HG02943 (cell line): ENCODE measurements around the gene PRDX5.

Source experiments
- ATAC-seq: cut with Tn5 transposase; IDR thresholded peaks from one replicate; pipeline ENCODE4 v1.9.1; 2021; ENCODE audit warnings: mild to moderate bottlenecking, low read depth, moderate library complexity; ENCODE audit not compliant: unreplicated experiment

Gene PRDX5

GRCh38 chr11:64342869-64343745 is 25.2 kb downstream of the PRDX5 start:
- ATAC-seq: no peak

- ATAC-seq: no peak
These were observed 26.0 kb downstream of the PRDX5 start for GRCh38 chr11:64343767-64344559.

- ATAC-seq: no peak
These were observed 26.9 kb downstream of the PRDX5 start for GRCh38 chr11:64344787-64345186.

- ATAC-seq: no peak
These were observed 29.4 kb downstream of the PRDX5 start for GRCh38 chr11:64347193-64347867.

GRCh38 chr11:64348383-64349024 is 30.6 kb downstream of the PRDX5 start:
- ATAC-seq: no peak

- no peak for ATAC-seq
These were observed 31.1 kb downstream of the PRDX5 start for GRCh38 chr11:64349025-64349387.

- ATAC-seq: no peak
These were observed 31.5 kb downstream of the PRDX5 start for GRCh38 chr11:64349404-64349803.

GRCh38 chr11:64351136-64351631 is 33.3 kb downstream of the PRDX5 start:
- ATAC-seq: no peak

GRCh38 chr11:64352099-64352994 is 34.4 kb downstream of the PRDX5 start:
- no peak for ATAC-seq

- ATAC-seq: no peak
These were observed 35.2 kb downstream of the PRDX5 start for GRCh38 chr11:64352995-64353714.

GRCh38 chr11:64353715-64354506 is 36.0 kb downstream of the PRDX5 start:
- no peak for ATAC-seq

GRCh38 chr11:64355078-64355940 is 37.4 kb downstream of the PRDX5 start:
- ATAC-seq: no peak

- ATAC-seq: no peak
These were observed 38.8 kb downstream of the PRDX5 start for GRCh38 chr11:64356498-64357411.

GRCh38 chr11:64357446-64357845 is 39.5 kb downstream of the PRDX5 start:
- no peak for ATAC-seq

- ATAC-seq: no peak
These were observed 40.1 kb downstream of the PRDX5 start for GRCh38 chr11:64357904-64358535.

GRCh38 chr11:64358536-64358906 is 40.6 kb downstream of the PRDX5 start:
- no peak for ATAC-seq
